Mucosa of stomach (tissue), 1 donor: ENCODE results near the gene PSMB1.

Experiments
- H3K27me3 ChIP-seq: one replicate; pipeline ENCODE4 v1.7.0; 2013; ENCODE audit warnings: mild to moderate bottlenecking, low read length; ENCODE audit not compliant: control insufficient read depth, insufficient read depth
- H3K36me3 ChIP-seq: one replicate; pipeline ENCODE4 v1.7.0; 2013; ENCODE audit warnings: low read length; ENCODE audit not compliant: control insufficient read depth, insufficient read depth
- H3K4me1 ChIP-seq: one replicate; pipeline ENCODE4 v1.7.0; 2013; ENCODE audit warnings: mild to moderate bottlenecking, low read length; ENCODE audit not compliant: control insufficient read depth, insufficient read depth
- H3K4me3 ChIP-seq: one replicate; pipeline ENCODE4 v1.7.0; 2013; ENCODE audit warnings: low read length
- H3K9ac ChIP-seq: one replicate; pipeline ENCODE4 v1.7.0; 2013; ENCODE audit warnings: mild to moderate bottlenecking, low read length, moderate library complexity
- H3K9me3 ChIP-seq: one replicate; pipeline ENCODE4 v1.7.0; 2013; ENCODE audit warnings: mild to moderate bottlenecking, low read length, moderate library complexity; ENCODE audit not compliant: control insufficient read depth
- donor health status: Pancreatic carcinoma.

PSMB1 gene

GRCh38 chr6:170561555-170561954 is 8.4 kb upstream of the PSMB1 start:
- H3K27me3 ChIP-seq = no peaks in the 10 kb centered on the region
- no peaks in the 10 kb centered on the region for H3K4me1 ChIP-seq
- no peaks in the 10 kb centered on the region for H3K36me3 ChIP-seq
- H3K9ac ChIP-seq = no peak overlapping the region
- no peak overlapping the region for H3K4me3 ChIP-seq
- no peaks in the 10 kb centered on the region for H3K9me3 ChIP-seq

GRCh38 chr6:170555305-170555704 is 2.2 kb upstream of the PSMB1 start:
- Histone ChIP-seq H3K9me3 (no peaks in the 10 kb centered on the region), H3K9ac (peak overlapping the region; percentile 86), H3K4me3 (peak overlapping the region; percentile 79), H3K4me1 (peaks cover 10% of the 10 kb centered on the region), H3K27me3 (no peaks in the 10 kb centered on the region), H3K36me3 (no peaks in the 10 kb centered on the region)

GRCh38 chr6:170554796-170555137 is 1.7 kb upstream of the PSMB1 start:
- H3K27me3 ChIP-seq = no peaks in the 10 kb centered on the region
- H3K36me3 ChIP-seq = no peaks in the 10 kb centered on the region
- peak overlapping the region; percentile 79 for H3K4me3 ChIP-seq
- no peaks in the 10 kb centered on the region for H3K9me3 ChIP-seq
- peak overlapping the region; percentile 86 for H3K9ac ChIP-seq
- peaks cover 10% of the 10 kb centered on the region for H3K4me1 ChIP-seq

GRCh38 chr6:170554013-170554795 is 1.1 kb upstream of the PSMB1 start, which contains the start of gene TBP:
TBP (plus strand) TSS chr6:170554369; CDS start chr6:170557030, 2,661 bp downstream.
- H3K9ac ChIP-seq = peak within 1 kb of the TSS; percentile 86
- peak within 1 kb of the TSS; percentile 79 for H3K4me3 ChIP-seq
- peaks cover 10% of the 10 kb centered on the region for H3K4me1 ChIP-seq
- no peaks in the 10 kb centered on the region for H3K36me3 ChIP-seq
- no peaks in the 10 kb centered on the region for H3K27me3 ChIP-seq
- no peaks in the 10 kb centered on the region for H3K9me3 ChIP-seq

GRCh38 chr6:170553534-170554012 is 466 bp upstream of the PSMB1 start:
- no peaks in the 10 kb centered on the region for H3K9me3 ChIP-seq
- H3K4me1 ChIP-seq = peaks cover 10% of the 10 kb centered on the region
- peak overlapping the region; percentile 79 for H3K4me3 ChIP-seq
- H3K36me3 ChIP-seq = no peaks in the 10 kb centered on the region
- H3K9ac ChIP-seq = peak overlapping the region; percentile 38
- no peaks in the 10 kb centered on the region for H3K27me3 ChIP-seq

- Histone ChIP-seq H3K9ac (no peak overlapping the region), H3K4me3 (no peak overlapping the region), H3K9me3 (no peaks in the 10 kb centered on the region), H3K4me1 (no peaks in the 10 kb centered on the region), H3K36me3 (peaks cover 8% of the 10 kb centered on the region), H3K27me3 (no peaks in the 10 kb centered on the region)
These were observed 7.7 kb downstream of the PSMB1 start for GRCh38 chr6:170545405-170545804.

- Histone ChIP-seq H3K27me3 (no peaks in the 10 kb centered on the region), H3K9ac (no peak overlapping the region), H3K4me1 (no peaks in the 10 kb centered on the region), H3K9me3 (no peaks in the 10 kb centered on the region), H3K4me3 (no peak overlapping the region), H3K36me3 (peaks cover 5% of the 10 kb centered on the region)
These were observed 10.9 kb downstream of the PSMB1 start for GRCh38 chr6:170542031-170542719.

GRCh38 chr6:170537329-170537728 is 15.8 kb downstream of the PSMB1 start:
- Histone ChIP-seq H3K4me1 (no peaks in the 10 kb centered on the region), H3K9me3 (no peaks in the 10 kb centered on the region), H3K9ac (no peak overlapping the region), H3K27me3 (no peaks in the 10 kb centered on the region), H3K4me3 (no peak overlapping the region), H3K36me3 (no peaks in the 10 kb centered on the region)

- H3K36me3 ChIP-seq = no peaks in the 10 kb centered on the region
These were observed 16.4 kb downstream of the PSMB1 start for GRCh38 chr6:170536671-170537070.

GRCh38 chr6:170535004-170535403 is 18.1 kb downstream of the PSMB1 start:
- no peaks in the 10 kb centered on the region for H3K9me3 ChIP-seq
- no peak overlapping the region for H3K9ac ChIP-seq
- H3K27me3 ChIP-seq = no peaks in the 10 kb centered on the region
- no peaks in the 10 kb centered on the region for H3K4me1 ChIP-seq
- H3K36me3 ChIP-seq = no peaks in the 10 kb centered on the region
- no peak overlapping the region for H3K4me3 ChIP-seq

More at GRCh38 chr6:170536671-170537070, 16.4 kb downstream of the PSMB1 start:
- Histone ChIP-seq H3K9me3 (no peaks in the 10 kb centered on the region), H3K27me3 (no peaks in the 10 kb centered on the region), H3K9ac (no peak overlapping the region), H3K4me1 (no peaks in the 10 kb centered on the region), H3K4me3 (no peak overlapping the region)

GRCh38 chr6:170533792-170534191 is 19.3 kb downstream of the PSMB1 start:
- H3K27me3 ChIP-seq = no peaks in the 10 kb centered on the region
- no peaks in the 10 kb centered on the region for H3K4me1 ChIP-seq
- H3K4me3 ChIP-seq = no peak overlapping the region
- H3K9ac ChIP-seq = no peak overlapping the region
- no peaks in the 10 kb centered on the region for H3K9me3 ChIP-seq
- no peaks in the 10 kb centered on the region for H3K36me3 ChIP-seq

GRCh38 chr6:170532867-170533488 is 20.1 kb downstream of the PSMB1 start:
- Histone ChIP-seq H3K9ac (no peak overlapping the region), H3K36me3 (no peaks in the 10 kb centered on the region), H3K4me3 (no peak overlapping the region), H3K4me1 (no peaks in the 10 kb centered on the region), H3K9me3 (no peaks in the 10 kb centered on the region), H3K27me3 (no peaks in the 10 kb centered on the region)
